Thyroid gland (tissue), 4 donors: ENCODE measurements around the gene VPS45.
A peak's percentile ranks its signal among the peaks of the same experiment; 100 is the strongest.

Experiments
- POLR2A ChIP-seq, 2 donors: fragments of 450-650 bp; IDR thresholded peaks; one replicate each; pipeline ENCODE4 v1.6.1; 2017; ENCODE audit warnings: antibody characterized with exemption in 2 of 2, mild to moderate bottlenecking in 2 of 2, moderate library complexity in 1 of 2
- TF ChIP-seq, protein P1 (sequence below), 6 experiments: fragments of 200-600 bp in 3 of 6; fragments of 450-650 bp in 3 of 6; sonication (generic) in 3 of 6; IDR thresholded peaks; one replicate each; pipeline ENCODE4 v1.5.1; 2016 to 2019; ENCODE audit warnings: antibody characterized with exemption in 6 of 6, mild to moderate bottlenecking in 2 of 6, inconsistent platforms in 1 of 6, moderate library complexity in 1 of 6

- TF ChIP-seq, protein P1, sequence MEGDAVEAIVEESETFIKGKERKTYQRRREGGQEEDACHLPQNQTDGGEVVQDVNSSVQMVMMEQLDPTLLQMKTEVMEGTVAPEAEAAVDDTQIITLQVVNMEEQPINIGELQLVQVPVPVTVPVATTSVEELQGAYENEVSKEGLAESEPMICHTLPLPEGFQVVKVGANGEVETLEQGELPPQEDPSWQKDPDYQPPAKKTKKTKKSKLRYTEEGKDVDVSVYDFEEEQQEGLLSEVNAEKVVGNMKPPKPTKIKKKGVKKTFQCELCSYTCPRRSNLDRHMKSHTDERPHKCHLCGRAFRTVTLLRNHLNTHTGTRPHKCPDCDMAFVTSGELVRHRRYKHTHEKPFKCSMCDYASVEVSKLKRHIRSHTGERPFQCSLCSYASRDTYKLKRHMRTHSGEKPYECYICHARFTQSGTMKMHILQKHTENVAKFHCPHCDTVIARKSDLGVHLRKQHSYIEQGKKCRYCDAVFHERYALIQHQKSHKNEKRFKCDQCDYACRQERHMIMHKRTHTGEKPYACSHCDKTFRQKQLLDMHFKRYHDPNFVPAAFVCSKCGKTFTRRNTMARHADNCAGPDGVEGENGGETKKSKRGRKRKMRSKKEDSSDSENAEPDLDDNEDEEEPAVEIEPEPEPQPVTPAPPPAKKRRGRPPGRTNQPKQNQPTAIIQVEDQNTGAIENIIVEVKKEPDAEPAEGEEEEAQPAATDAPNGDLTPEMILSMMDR (IDR thresholded peaks at IDR 0.05) = no peak
- TF ChIP-seq POLR2A (IDR thresholded peaks at IDR 0.05) = peak in 1 of 2 donors; percentile 54
These were observed 81.9 kb downstream of the VPS45 start, which contains the start of gene PLEKHO1 for GRCh38 chr1:150149271-150150132.
